ENCODE measurements around the gene DPY30.

Gene DPY30

DNA sequence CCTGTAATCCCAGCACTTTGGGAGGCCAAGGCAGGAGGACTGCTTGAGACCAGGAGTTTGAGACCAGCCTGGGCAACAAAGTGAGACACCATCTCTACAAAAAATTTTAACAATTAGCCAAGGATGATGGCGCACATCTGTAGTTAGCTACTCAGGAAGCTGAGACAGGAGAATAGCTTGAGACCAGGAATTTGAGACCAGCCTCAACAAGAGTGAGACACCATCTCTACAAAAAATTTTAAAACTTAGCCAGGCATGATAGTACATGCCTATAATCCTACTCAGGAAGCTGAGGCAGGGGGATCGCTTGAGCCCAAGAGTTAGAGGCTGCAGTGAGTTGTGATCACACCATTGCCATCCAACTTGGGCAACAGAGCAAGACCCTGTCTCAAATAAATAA is 35.8 kb downstream of the DPY30 start:
- TF ChIP-seq REST (IDR thresholded peaks at IDR 0.05; ENCODE audit: insufficient read depth in 1 of 2, low read depth in 2 of 2, low read length in 2 of 2) = no peak
- TF ChIP-seq POLR2AphosphoS5 (IDR thresholded peaks at IDR 0.05; ENCODE audit: low read depth, low read length) = no peak
- no peak for TF ChIP-seq TAF1 (IDR thresholded peaks at IDR 0.05; ENCODE audit: borderline replicate concordance, insufficient read depth, low read length)
- TF ChIP-seq FOXP2 (optimal IDR thresholded peaks at IDR 0.05; ENCODE audit: borderline replicate concordance, extremely low read depth, extremely low read length, insufficient read depth) = no peak
- TF ChIP-seq SIN3A (IDR thresholded peaks at IDR 0.05; ENCODE audit: borderline replicate concordance, insufficient read depth, low read length) = no peak

DNA sequence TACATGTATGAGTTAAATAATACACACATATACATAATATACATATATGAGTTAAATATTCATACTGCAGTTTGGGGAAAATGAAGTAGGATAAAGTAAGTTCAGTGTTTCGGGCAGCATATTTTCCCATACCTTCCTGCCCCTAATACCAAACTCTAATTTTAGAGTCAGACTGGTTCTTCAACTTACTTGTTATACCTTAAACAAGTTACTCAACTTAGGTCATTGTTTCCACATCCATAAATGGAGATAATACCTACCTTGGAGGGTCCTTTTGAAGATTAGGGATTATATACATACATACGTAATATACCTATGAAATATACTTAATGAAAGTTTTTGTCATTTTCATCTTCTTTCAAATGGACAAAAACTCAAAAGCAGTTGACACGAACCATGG is 37.2 kb downstream of the DPY30 start:
- no peak for TF ChIP-seq SIN3A (IDR thresholded peaks at IDR 0.05; ENCODE audit: borderline replicate concordance, insufficient read depth, low read length)
- TF ChIP-seq REST (IDR thresholded peaks at IDR 0.05; ENCODE audit: insufficient read depth in 1 of 2, low read depth in 2 of 2, low read length in 2 of 2) = no peak
- no peak for TF ChIP-seq FOXP2 (optimal IDR thresholded peaks at IDR 0.05; ENCODE audit: borderline replicate concordance, extremely low read depth, extremely low read length, insufficient read depth)
- TF ChIP-seq TAF1 (IDR thresholded peaks at IDR 0.05; ENCODE audit: borderline replicate concordance, insufficient read depth, low read length) = no peak

DNA sequence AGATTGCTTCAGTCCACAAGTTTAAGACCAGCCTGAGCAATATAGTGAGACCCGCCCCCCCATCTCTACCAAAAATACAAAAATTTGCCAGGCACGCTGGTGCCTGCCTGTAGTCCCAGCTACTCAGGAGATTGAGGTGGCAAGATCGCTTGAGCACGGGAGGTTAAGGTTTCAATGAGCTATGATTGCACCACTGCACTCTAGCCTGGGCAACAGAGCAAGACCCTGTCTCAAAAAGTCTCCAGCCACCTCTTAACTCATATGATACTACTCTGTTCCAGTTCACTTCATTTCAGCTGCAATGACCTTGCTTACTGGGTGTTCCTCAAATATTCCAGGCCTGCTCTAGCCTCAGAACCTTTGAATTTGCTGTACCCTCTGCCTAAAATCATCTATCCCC is 40.2 kb downstream of the DPY30 start:
- TF ChIP-seq FOXP2 (optimal IDR thresholded peaks at IDR 0.05; ENCODE audit: borderline replicate concordance, extremely low read depth, extremely low read length, insufficient read depth) = no peak
- no peak for TF ChIP-seq POLR2AphosphoS5 (IDR thresholded peaks at IDR 0.05; ENCODE audit: low read depth, low read length)
- TF ChIP-seq TAF1 (IDR thresholded peaks at IDR 0.05; ENCODE audit: borderline replicate concordance, insufficient read depth, low read length) = no peak
- no peak for TF ChIP-seq REST (IDR thresholded peaks at IDR 0.05; ENCODE audit: insufficient read depth in 1 of 2, low read depth in 2 of 2, low read length in 2 of 2)

GRCh38 chr2:31998731-31999383 is 40.7 kb downstream of the DPY30 start:
- TF ChIP-seq POLR2AphosphoS5 (IDR thresholded peaks at IDR 0.05; ENCODE audit: low read depth, low read length) (no peak), REST (IDR thresholded peaks at IDR 0.05; ENCODE audit: insufficient read depth in 1 of 2, low read depth in 2 of 2, low read length in 2 of 2) (no peak), TAF1 (IDR thresholded peaks at IDR 0.05; ENCODE audit: borderline replicate concordance, insufficient read depth, low read length) (no peak), FOXP2 (optimal IDR thresholded peaks at IDR 0.05; ENCODE audit: borderline replicate concordance, extremely low read depth, extremely low read length, insufficient read depth) (no peak), SIN3A (IDR thresholded peaks at IDR 0.05; ENCODE audit: borderline replicate concordance, insufficient read depth, low read length) (no peak)

DNA sequence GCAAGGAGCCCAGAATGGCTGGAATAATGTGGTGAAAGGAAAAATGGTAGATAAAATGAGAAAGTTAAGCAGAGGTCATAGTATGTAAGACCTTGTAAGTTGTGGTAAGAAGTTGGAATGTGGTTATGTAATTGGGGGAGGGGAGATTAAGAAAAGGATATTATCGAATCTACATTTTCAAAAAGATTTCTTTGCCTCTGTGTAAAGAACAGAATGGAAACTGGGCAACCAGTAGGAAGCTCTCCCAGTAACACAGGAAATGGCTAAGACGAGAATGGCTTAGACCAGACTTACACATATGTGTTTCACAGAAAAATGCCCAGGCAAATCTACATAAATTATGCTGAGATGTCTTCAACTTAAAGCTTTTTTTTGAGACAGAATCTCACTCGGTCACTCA is 42.0 kb downstream of the DPY30 start:
- TF ChIP-seq POLR2AphosphoS5 (IDR thresholded peaks at IDR 0.05; ENCODE audit: low read depth, low read length) = no peak
- TF ChIP-seq SIN3A (IDR thresholded peaks at IDR 0.05; ENCODE audit: borderline replicate concordance, insufficient read depth, low read length) = no peak
- no peak for TF ChIP-seq TAF1 (IDR thresholded peaks at IDR 0.05; ENCODE audit: borderline replicate concordance, insufficient read depth, low read length)
- TF ChIP-seq REST (IDR thresholded peaks at IDR 0.05; ENCODE audit: insufficient read depth in 1 of 2, low read depth in 2 of 2, low read length in 2 of 2) = no peak
- no peak for TF ChIP-seq FOXP2 (optimal IDR thresholded peaks at IDR 0.05; ENCODE audit: borderline replicate concordance, extremely low read depth, extremely low read length, insufficient read depth)
